Activated B cell treated with CpG ODN at 0.5 μM for 24 hours (primary cell): Measurements from ENCODE around the gene DHH. TPM values are rescaled to one million over a fixed set of nuclear protein-coding genes. Genes with fewer than 3 reads are reported as not detected.
"Not testable (repeated sequence)": the region's sequence is repeated elsewhere in the genome, so short reads cannot be mapped to it uniquely, and the experiment has no call there.

Experiments used
- ATAC-seq: fragments of 200-7000 bp; cut with Tn5 transposase; one replicate; pipeline ENCODE4 v1.10.0; 2021; ENCODE audit warnings: low read depth, mild to moderate bottlenecking, moderate library complexity
- CTCF ChIA-PET: fragments of 350-600 bp; sonication (Branson Sonifier 250); formaldehyde crosslinking; loops from one replicate; lab custom pipeline; 2021; ENCODE audit warnings: antibody characterized with exemption; lab: Charles Lee
- POLR2A ChIA-PET: fragments of 350-600 bp; sonication (Branson Sonifier 250); formaldehyde crosslinking; loops from one replicate; lab custom pipeline; 2021; ENCODE audit warnings: antibody characterized with exemption; lab: Charles Lee
- DNase-seq: peaks from one replicate; pipeline ENCODE4 v3.0.0; 2022
- H3K27ac Mint-ChIP-seq: one replicate; pipeline ENCODE4 v1.8.0; 2020; ENCODE audit warnings: mixed read lengths
- H3K27me3 Mint-ChIP-seq: one replicate; pipeline ENCODE4 v1.8.0; 2021; ENCODE audit warnings: mixed read lengths
- H3K36me3 Mint-ChIP-seq: one replicate; pipeline ENCODE4 v1.8.0; 2021; ENCODE audit warnings: low read depth, mixed read lengths
- H3K4me1 Mint-ChIP-seq: one replicate; pipeline ENCODE4 v1.8.0; 2021; ENCODE audit warnings: mixed read lengths
- H3K4me3 Mint-ChIP-seq: one replicate; pipeline ENCODE4 v1.8.0; 2020; ENCODE audit warnings: mild to moderate bottlenecking, mixed read lengths
- H3K9me3 Mint-ChIP-seq: one replicate; pipeline ENCODE4 v1.8.0; 2020; ENCODE audit warnings: mixed read lengths
- CTCF ChIP-seq: fragments of 200-600 bp; IDR thresholded peaks from one replicate; pipeline ENCODE4 v1.8.0; 2022; ENCODE audit warnings: antibody characterized with exemption, mild to moderate bottlenecking
- intact Hi-C: fragments of 100-400 bp; cut with micrococcal nuclease; formaldehyde crosslinking; loops from one replicate; pipeline ENCODE4 v1.15.1; 2024
- total RNA-seq: library from RNA; stranded (reverse); gene quantifications from 2 replicates; pipeline ENCODE4 v1.2.3, GENCODE V29; 2022

Gene DHH
- total RNA-seq, 1 donor from 2014 or later, result 0.09 TPM

- no peak for TF ChIP-seq CTCF
- H3K27ac Mint-ChIP-seq, result peak overlapping the region; percentile 98
- ATAC-seq, result peak; percentile 50
- CTCF ChIA-PET, result interaction anchor here (1.2 to 4.2 kb wide), 8 partner anchors 20 to 104 kb away, joined by 3 to 31 read pairs (median 14); partner anchors contain the start of genes LMBR1L, RHEBL1 and TUBA1A
- POLR2A ChIA-PET, result interaction anchor here (0.7 to 6.8 kb wide), 53 partner anchors 10 to 981 kb away, joined by 3 to 190 read pairs (median 8); partner anchors contain the start of genes ARF3, DDN, DDX23 and DHH
- DNase-seq, result peak; percentile 91
- peak overlapping the region; percentile 96 for H3K4me3 Mint-ChIP-seq
- peaks cover 55% of the 10 kb centered on the region for H3K4me1 Mint-ChIP-seq
- intact Hi-C loops, result loop anchor here (1.0 to 5.0 kb wide), 11 partner anchors 20 to 414 kb away; partner anchors contain the start of genes CCNT1, DDX23, KMT2D and LMBR1L
- peaks cover 43% of the 10 kb centered on the region for H3K36me3 Mint-ChIP-seq
- no peaks in the 10 kb centered on the region for H3K9me3 Mint-ChIP-seq
- H3K27me3 Mint-ChIP-seq, result no peaks in the 10 kb centered on the region
Measured at GRCh38 chr12:49130151-49131050, 35.8 kb upstream of the DHH start.

GRCh38 chr12:49129332-49130150 is 34.9 kb upstream of the DHH start:
- ChIA-PET POLR2A (interaction anchor here (0.7 to 6.8 kb wide), 25 partner anchors 10 to 612 kb away, joined by 3 to 190 read pairs (median 11); partner anchors contain the start of genes DDN, DHH, LMBR1L and RHEBL1), CTCF (interaction anchor here (1.6 to 4.2 kb wide), 6 partner anchors 19 to 105 kb away, joined by 5 to 31 read pairs (median 20); partner anchors contain the start of genes LMBR1L, RHEBL1 and TUBA1A)
- intact Hi-C loops, result loop anchor here (1.0 to 5.0 kb wide), 9 partner anchors 19 to 277 kb away; partner anchors contain the start of genes DDX23, KMT2D, LMBR1L and TUBA1A
- Mint-ChIP-seq H3K27me3 (no peaks in the 10 kb centered on the region), H3K4me1 (peaks cover 53% of the 10 kb centered on the region), H3K4me3 (peak overlapping the region; percentile 96), H3K27ac (peak overlapping the region; percentile 98), H3K9me3 (no peaks in the 10 kb centered on the region), H3K36me3 (peaks cover 43% of the 10 kb centered on the region)
- ATAC-seq, result no peak
- no peak for TF ChIP-seq CTCF
- DNase-seq, result no peak

- H3K4me3 Mint-ChIP-seq, H3K27ac Mint-ChIP-seq, intact Hi-C loops, H3K9me3 Mint-ChIP-seq, H3K27me3 Mint-ChIP-seq, DNase-seq, ATAC-seq: not testable (repeated sequence)
- peaks cover 43% of the 10 kb centered on the region for H3K36me3 Mint-ChIP-seq
- H3K4me1 Mint-ChIP-seq, result peaks cover 43% of the 10 kb centered on the region
- CTCF ChIA-PET, result interaction anchor here (0.9 to 1.3 kb wide), 3 partner anchors 10 to 65 kb away, joined by 3 to 4 read pairs (median 3); partner anchors contain the start of gene TUBA1A
- POLR2A ChIA-PET, result interaction anchor here (0.6 to 6.8 kb wide), 2 partner anchors 61 to 110 kb away, joined by 4 to 190 read pairs; partner anchors contain the start of gene TUBA1A
Measured at GRCh38 chr12:49127971-49128370, 33.4 kb upstream of the DHH start.

- CTCF ChIA-PET, result interaction anchor here (0.9 to 1.3 kb wide), 3 partner anchors 9 to 64 kb away, joined by 3 to 4 read pairs (median 3); partner anchors contain the start of gene TUBA1A
- H3K27me3 Mint-ChIP-seq, result no peaks in the 10 kb centered on the region
- no peak overlapping the region for H3K4me3 Mint-ChIP-seq
- DNase-seq (no peak), ATAC-seq (no peak)
- H3K27ac Mint-ChIP-seq, result peak overlapping the region; percentile 33
- intact Hi-C loops, result no loop called here
- POLR2A ChIA-PET, result interaction anchor here (6.8 kb wide), 1 partner anchor 62 kb away, joined by 190 read pairs; the partner anchor contains the start of gene TUBA1A
- peaks cover 43% of the 10 kb centered on the region for H3K36me3 Mint-ChIP-seq
- TF ChIP-seq CTCF, result no peak
- H3K4me1 Mint-ChIP-seq, result peaks cover 35% of the 10 kb centered on the region
- no peaks in the 10 kb centered on the region for H3K9me3 Mint-ChIP-seq
Measured at GRCh38 chr12:49126852-49127763, 32.5 kb upstream of the DHH start.
